Astrocyte (in vitro differentiated cells and primary cell): ENCODE measurements around the gene PCYT2. TPM values are rescaled to one million over a fixed set of nuclear protein-coding genes. Genes with fewer than 3 reads are reported as not detected.
A peak's percentile ranks its signal among the peaks of the same experiment; 100 is the strongest.
"Not testable (repeated sequence)": the region's sequence is repeated elsewhere in the genome, so short reads cannot be mapped to it uniquely, and the experiment has no call there.

Source experiments
- DNase-seq: peaks from one replicate; pipeline ENCODE4 v3.0.0-alpha.2; 2010; ENCODE audit warnings: low read depth
- FAIRE-seq: peaks from 2 replicates; lab custom pipeline; 2011; peaks lifted over from hg19 to GRCh38; lab: Jason Lieb, UNC
- H2AFZ ChIP-seq: 2 replicates; pipeline ENCODE4 v1.6.0; 2012; ENCODE audit warnings: low read depth, low read length, inconsistent platforms
- H3K27ac ChIP-seq: 2 replicates; pipeline ENCODE4 v1.5.1; 2011; ENCODE audit warnings: low read depth, low read length, inconsistent platforms
- H3K27me3 ChIP-seq: 2 replicates; pipeline ENCODE4 v1.6.0; 2011; ENCODE audit warnings: low read length, inconsistent platforms; ENCODE audit not compliant: insufficient read depth
- H3K36me3 ChIP-seq: 2 replicates; pipeline ENCODE4 v1.5.1; 2011; ENCODE audit warnings: low read length, inconsistent platforms; ENCODE audit not compliant: insufficient read depth
- H3K4me1 ChIP-seq: 2 replicates; pipeline ENCODE4 v1.5.1; 2011; ENCODE audit warnings: low read length, inconsistent platforms; ENCODE audit not compliant: insufficient read depth
- H3K4me2 ChIP-seq: 2 replicates; pipeline ENCODE4 v1.6.0; 2012; ENCODE audit warnings: low read length, inconsistent platforms
- H3K4me3 ChIP-seq: 2 replicates; pipeline ENCODE4 v1.5.1; 2011; ENCODE audit warnings: low read depth, mild to moderate bottlenecking, low read length, inconsistent platforms; ENCODE audit not compliant: insufficient read depth
- H3K79me2 ChIP-seq: 2 replicates; pipeline ENCODE4 v1.6.0; 2012; ENCODE audit warnings: mild to moderate bottlenecking, low read length, inconsistent platforms; ENCODE audit not compliant: insufficient read depth
- H3K9ac ChIP-seq: 2 replicates; pipeline ENCODE4 v1.6.0; 2012; ENCODE audit warnings: mild to moderate bottlenecking, low read length, inconsistent platforms
- H3K9me3 ChIP-seq: 2 replicates; pipeline ENCODE4 v1.5.1; 2012; ENCODE audit warnings: low read depth, mild to moderate bottlenecking, low read length, inconsistent platforms; ENCODE audit not compliant: insufficient read depth
- H4K20me1 ChIP-seq: 2 replicates; pipeline ENCODE4 v1.6.0; 2012; ENCODE audit warnings: low read length, inconsistent platforms; ENCODE audit not compliant: insufficient read depth
- H3K27ac Mint-ChIP-seq: one replicate; pipeline ENCODE4 v1.8.0; 2021; ENCODE audit warnings: mild to moderate bottlenecking, mixed read lengths; ENCODE audit not compliant: unreplicated experiment
- H3K27me3 Mint-ChIP-seq: one replicate; pipeline ENCODE4 v1.8.0; 2021; ENCODE audit warnings: low read depth, mixed read lengths; ENCODE audit not compliant: unreplicated experiment
- H3K36me3 Mint-ChIP-seq: one replicate; pipeline ENCODE4 v1.8.0; 2021; ENCODE audit warnings: low read depth, mixed read lengths; ENCODE audit not compliant: unreplicated experiment
- H3K4me1 Mint-ChIP-seq: one replicate; pipeline ENCODE4 v1.8.0; 2021; ENCODE audit warnings: low read depth, mixed read lengths; ENCODE audit not compliant: unreplicated experiment
- H3K4me3 Mint-ChIP-seq: one replicate; pipeline ENCODE4 v1.8.0; 2021; ENCODE audit warnings: mild to moderate bottlenecking, moderate library complexity, mixed read lengths; ENCODE audit not compliant: unreplicated experiment
- H3K9me3 Mint-ChIP-seq: one replicate; pipeline ENCODE4 v1.8.0; 2021; ENCODE audit warnings: mild to moderate bottlenecking, mixed read lengths; ENCODE audit not compliant: unreplicated experiment
- CTCF ChIP-seq: IDR thresholded peaks from 2 replicates; pipeline ENCODE4 v1.5.1; 2011; ENCODE audit warnings: low read depth, mild to moderate bottlenecking, inconsistent platforms, low read length, moderate library complexity; ENCODE audit not compliant: insufficient read depth
- EZH2 ChIP-seq: IDR thresholded peaks from 2 replicates; pipeline ENCODE4 v1.6.1; 2012; ENCODE audit warnings: mild to moderate bottlenecking, low read length, inconsistent platforms; ENCODE audit not compliant: insufficient read depth
- total RNA-seq: library from RNA; stranded (reverse); gene quantifications from 2 replicates; pipeline ENCODE4 v1.2.1, GENCODE V29; 2021

PCYT2 gene
- total RNA-seq, 1 donor from 2014 or later = 31.6 TPM

- FAIRE-seq (no peak), DNase-seq (no peak)
- Histone ChIP-seq H3K4me3 (no peak overlapping the region), H3K27me3 (no peaks in the 10 kb centered on the region), H2AFZ (no peak overlapping the region), H3K4me1 (peaks cover 18% of the 10 kb centered on the region), H3K36me3 (peaks cover 12% of the 10 kb centered on the region), H3K27ac (no peak overlapping the region), H3K9ac (no peak overlapping the region), H3K4me2 (no peak overlapping the region), H3K9me3 (no peaks in the 10 kb centered on the region), H4K20me1 (peaks cover 80% of the 10 kb centered on the region), H3K79me2 (peaks cover 87% of the 10 kb centered on the region)
- peak overlapping the region; percentile 53 for H3K27ac Mint-ChIP-seq
- H3K4me1 Mint-ChIP-seq = peaks cover 13% of the 10 kb centered on the region
- H3K4me3 Mint-ChIP-seq = peak overlapping the region; percentile 87
- peaks cover 16% of the 10 kb centered on the region for H3K36me3 Mint-ChIP-seq
- no peaks in the 10 kb centered on the region for H3K27me3 Mint-ChIP-seq
- TF ChIP-seq CTCF (no peak), EZH2 (no peak)
- no peaks in the 10 kb centered on the region for H3K9me3 Mint-ChIP-seq
Measured at GRCh38 chr17:81918832-81919545, 7.8 kb upstream of the PCYT2 start.

GRCh38 chr17:81918333-81918669 is 7.1 kb upstream of the PCYT2 start:
- Mint-ChIP-seq H3K36me3 (peaks cover 17% of the 10 kb centered on the region), H3K4me3 (peak overlapping the region; percentile 87), H3K27ac (peak overlapping the region; percentile 34), H3K4me1 (peaks cover 13% of the 10 kb centered on the region)
- Histone ChIP-seq H3K36me3 (peaks cover 12% of the 10 kb centered on the region), H3K4me2 (peak overlapping the region; percentile 85), H3K79me2 (peaks cover 80% of the 10 kb centered on the region), H3K4me1 (peaks cover 12% of the 10 kb centered on the region), H4K20me1 (peaks cover 81% of the 10 kb centered on the region)
- not testable (repeated sequence) for DNase-seq, H3K9ac ChIP-seq, FAIRE-seq, H3K9me3 ChIP-seq, H3K27me3 Mint-ChIP-seq, H2AFZ ChIP-seq, H3K27ac ChIP-seq, H3K9me3 Mint-ChIP-seq, H3K27me3 ChIP-seq, H3K4me3 ChIP-seq

- Histone ChIP-seq H3K9ac (peak within 1 kb of the TSS; percentile 75), H3K79me2 (peaks cover 75% of the 10 kb centered on the region), H3K36me3 (peaks cover 12% of the 10 kb centered on the region), H3K4me1 (peaks cover 8% of the 10 kb centered on the region), H4K20me1 (peaks cover 85% of the 10 kb centered on the region), H3K9me3 (no peaks in the 10 kb centered on the region), H2AFZ (no peak within 1 kb of the TSS), H3K27me3 (no peaks in the 10 kb centered on the region), H3K4me2 (peak within 1 kb of the TSS; percentile 85), H3K27ac (peak within 1 kb of the TSS; percentile 26), H3K4me3 (peak within 1 kb of the TSS; percentile 66)
- FAIRE-seq (no peak), DNase-seq (no peak)
- peaks cover 13% of the 10 kb centered on the region for H3K4me1 Mint-ChIP-seq
- H3K9me3 Mint-ChIP-seq = peaks cover 1% of the 10 kb centered on the region
- peaks cover 22% of the 10 kb centered on the region for H3K36me3 Mint-ChIP-seq
- peak within 1 kb of the TSS; percentile 81 for H3K27ac Mint-ChIP-seq
- H3K4me3 Mint-ChIP-seq = peak within 1 kb of the TSS; percentile 87
- no peaks in the 10 kb centered on the region for H3K27me3 Mint-ChIP-seq
- TF ChIP-seq EZH2 (no peak), CTCF (no peak)
Measured at GRCh38 chr17:81917565-81918332, 6.5 kb upstream of the PCYT2 start, which contains the start of gene SIRT7. TSS of gene SIRT7 (minus strand) at chr17:81918176. CDS start at chr17:81918131, 45 bp downstream.
